ENCODE measurements around the gene GLRX5.
"Not testable (repeated sequence)": the region's sequence is repeated elsewhere in the genome, so short reads cannot be mapped to it uniquely, and the experiment has no call there.

The GLRX5 gene

DNA sequence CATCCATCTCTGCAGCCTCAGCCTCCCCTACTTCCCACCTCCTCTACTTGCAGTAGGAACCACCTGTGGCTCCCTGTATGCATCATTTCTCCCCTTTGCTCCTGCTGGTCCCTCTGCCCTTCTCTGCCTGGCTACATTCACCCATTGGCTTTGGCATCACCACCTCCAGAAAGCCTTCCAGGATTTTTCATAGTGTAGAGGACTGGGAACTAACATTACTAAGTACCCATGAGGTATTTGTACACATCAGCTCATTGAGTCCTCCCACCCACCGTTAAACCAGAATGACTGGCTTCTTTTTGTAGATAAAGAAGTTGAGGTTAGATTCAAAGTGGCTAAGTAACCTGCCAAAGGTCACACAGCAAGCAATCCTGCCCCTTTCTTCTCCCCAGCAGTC, 35.5 kb upstream of the GLRX5 start:
- DNase-seq = no peak

GRCh38 chr14:95500201-95500681, 34.6 kb upstream of the GLRX5 start:
- DNase-seq = no peak

- no peak for DNase-seq
These were observed 34.0 kb upstream of the GLRX5 start for GRCh38 chr14:95500772-95501401.

DNA sequence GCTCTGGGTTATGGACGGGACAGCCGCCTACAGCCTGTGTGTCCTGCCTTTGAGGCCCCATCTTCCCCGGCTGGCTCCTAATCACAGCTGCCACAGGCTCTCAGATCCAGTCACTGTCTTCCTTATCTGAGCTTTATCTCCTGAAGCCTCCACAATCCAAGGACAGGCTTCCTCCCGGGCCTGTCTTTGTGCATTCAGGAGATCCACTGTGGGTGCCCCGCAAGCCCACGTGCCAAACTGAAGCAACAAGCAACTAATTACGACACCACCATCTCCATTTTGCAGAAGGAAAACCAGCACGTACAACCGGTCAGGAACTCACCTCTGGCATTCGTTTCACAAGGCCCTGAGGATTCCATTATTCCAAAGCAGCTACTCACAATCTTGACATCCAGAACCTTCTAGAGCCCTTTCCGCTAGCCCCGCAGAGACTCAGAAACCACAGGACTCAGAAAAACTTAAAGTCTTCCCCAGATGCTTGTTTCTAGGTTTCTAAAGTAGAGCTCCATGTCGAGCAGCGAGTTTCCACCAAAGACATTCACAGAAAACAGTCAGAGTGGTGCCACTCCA, 32.4 kb upstream of the GLRX5 start:
- DNase-seq = peak; percentile 63 to 66

DNA sequence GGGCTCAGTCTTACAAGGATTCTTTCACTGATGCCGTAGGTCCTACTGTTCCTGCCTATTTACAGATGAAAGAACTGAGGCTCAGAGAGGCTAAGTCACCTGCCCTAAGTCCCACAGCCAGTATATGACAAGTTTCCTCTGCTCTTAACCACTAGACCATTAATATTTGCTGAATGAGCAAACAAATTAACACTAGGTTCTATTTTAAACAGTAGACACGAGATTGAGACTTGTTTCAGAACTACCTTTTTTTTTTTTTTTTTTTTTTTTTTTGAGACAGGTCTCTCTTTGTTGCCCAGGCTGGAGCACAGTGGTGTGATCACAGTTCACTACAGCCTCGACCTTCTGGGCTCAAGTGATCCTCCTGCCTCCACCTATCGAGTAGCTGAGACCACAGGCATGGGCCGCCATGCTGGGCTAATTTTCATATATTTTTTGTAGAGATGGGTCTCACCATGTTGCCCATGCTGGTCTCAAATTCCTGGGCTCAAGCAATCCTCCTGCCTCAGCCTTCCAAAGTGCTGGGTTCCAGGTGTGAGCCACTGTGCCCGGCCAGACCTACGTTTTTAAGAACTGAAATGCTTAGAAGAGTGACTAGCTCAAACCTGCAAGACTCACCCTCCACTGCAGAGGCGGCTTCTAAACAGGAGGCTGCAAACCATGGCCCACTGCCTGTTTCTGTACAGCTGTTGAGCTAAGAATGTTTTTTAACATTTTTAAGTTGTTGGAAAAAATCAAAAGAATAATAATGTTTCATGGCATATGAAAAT, 31.3 kb upstream of the GLRX5 start:
- no peak for DNase-seq

GRCh38 chr14:95504135-95505029, 30.5 kb upstream of the GLRX5 start:
- no peak for DNase-seq

DNA sequence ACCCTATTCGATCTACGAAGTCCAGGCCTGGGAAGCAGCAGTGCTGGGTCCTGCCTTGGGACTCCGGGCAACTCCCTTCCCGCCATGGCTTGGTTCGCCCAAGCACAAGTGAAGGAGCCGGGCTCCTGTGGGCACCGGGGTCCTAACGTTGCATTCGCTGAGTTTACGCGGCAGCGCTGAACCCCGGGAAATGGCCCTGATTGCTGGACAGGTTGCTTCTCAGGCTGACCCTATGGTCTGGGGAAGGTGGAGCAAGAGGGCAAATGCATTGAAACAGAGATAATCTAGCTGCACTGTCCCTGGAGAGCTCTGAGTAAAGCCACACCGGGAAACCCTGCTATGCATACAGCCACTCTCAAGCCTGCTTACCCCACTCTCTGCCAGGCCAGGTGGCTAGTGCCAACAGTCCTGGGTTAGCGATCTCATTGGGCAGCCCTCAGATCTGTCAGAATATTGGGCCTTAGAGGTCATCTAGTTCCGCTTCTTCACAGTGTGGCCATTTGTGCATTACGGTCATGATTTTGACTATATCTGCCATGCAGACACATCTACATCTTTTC, 29.7 kb upstream of the GLRX5 start:
- no peak for DNase-seq

DNA sequence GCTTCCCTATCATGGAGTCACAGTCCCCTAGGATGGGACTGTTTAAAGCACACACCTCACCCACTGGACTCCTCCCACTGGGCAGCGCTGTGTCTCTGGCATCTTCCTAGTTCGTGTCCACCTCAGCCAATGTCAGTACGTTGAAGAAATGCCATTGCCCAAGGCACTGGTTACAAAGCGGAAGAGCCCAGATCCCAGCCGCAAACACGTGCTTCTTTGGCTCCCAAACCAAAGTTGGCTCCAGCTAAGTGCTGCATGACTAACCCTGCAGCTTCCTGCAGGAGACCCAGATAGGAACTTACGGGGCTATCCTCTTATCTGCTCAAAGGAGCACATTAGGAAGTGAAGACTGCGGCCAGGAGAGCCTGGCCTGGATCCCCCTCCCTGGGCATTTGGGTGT, 27.7 kb upstream of the GLRX5 start:
- peak; percentile 95 to 96 for DNase-seq

GRCh38 chr14:95507701-95508103, 27.1 kb upstream of the GLRX5 start:
- DNase-seq = no peak

- no peak for DNase-seq
These were observed 26.5 kb upstream of the GLRX5 start for GRCh38 chr14:95508377-95508776.

- no peak for DNase-seq
These were observed 25.4 kb upstream of the GLRX5 start for GRCh38 chr14:95509495-95509894.

DNA sequence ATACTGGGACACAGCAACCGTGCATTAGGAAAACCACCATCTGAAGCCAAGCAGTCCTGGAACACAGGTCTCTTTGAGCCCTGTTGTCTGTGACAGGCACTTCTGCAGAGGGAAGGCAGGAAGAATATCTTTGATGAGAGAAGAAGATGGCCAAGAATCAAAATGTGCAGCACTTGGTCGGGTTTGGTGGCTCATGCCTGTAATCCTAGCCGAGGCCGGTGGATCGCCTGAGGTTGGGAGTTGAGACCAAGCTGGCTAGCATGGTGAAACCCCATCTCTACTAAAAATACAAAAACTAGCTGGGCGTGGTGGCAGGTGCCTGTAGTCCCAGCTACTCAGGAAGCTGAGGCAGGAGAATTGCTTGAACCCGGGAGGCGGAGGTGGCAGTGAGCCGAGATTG, 24.5 kb upstream of the GLRX5 start:
- DNase-seq = not testable (repeated sequence)

DNA sequence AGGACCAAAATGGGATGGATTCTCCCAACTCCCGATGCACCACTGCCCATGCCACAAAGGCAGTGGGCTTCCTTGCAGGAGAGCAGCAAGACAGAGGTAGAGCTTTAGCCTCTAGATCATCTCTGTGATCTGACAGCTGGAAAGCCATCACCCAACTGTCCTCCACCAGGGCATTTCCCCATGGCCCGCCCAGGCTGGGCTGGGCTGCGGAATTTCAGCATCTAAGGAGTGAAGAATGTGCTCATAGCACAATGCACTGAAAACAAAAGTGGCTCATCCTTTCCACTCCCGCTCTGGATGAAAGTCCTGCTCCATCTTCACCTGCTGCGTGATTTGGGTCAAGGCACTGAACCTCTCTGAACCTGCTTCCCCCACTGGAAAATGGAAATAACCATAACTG, 24.0 kb upstream of the GLRX5 start:
- DNase-seq = no peak

- DNase-seq = no peak
These were observed 23.2 kb upstream of the GLRX5 start for GRCh38 chr14:95511687-95512086.

DNA sequence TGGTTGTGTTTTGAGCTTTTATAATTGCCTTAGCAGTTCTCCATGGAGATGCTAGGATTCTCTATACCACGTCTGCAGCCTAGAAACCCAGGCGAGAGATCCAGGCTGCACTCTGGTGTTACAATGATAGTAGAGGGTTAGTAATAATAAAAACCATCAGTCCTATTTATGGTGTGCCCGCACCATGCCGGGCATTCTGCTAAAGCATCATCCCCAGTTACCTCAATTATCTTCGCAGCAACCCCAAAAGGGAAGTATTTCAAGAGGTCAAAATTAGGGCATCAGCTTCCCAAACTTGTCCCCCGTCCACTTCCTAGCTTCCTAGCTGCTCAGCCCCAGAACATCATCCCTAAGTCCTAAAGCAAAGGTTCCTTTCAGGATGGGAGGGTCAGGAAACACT, 21.6 kb upstream of the GLRX5 start:
- peak in 1 of 2 donors; percentile 21 for DNase-seq

DNA sequence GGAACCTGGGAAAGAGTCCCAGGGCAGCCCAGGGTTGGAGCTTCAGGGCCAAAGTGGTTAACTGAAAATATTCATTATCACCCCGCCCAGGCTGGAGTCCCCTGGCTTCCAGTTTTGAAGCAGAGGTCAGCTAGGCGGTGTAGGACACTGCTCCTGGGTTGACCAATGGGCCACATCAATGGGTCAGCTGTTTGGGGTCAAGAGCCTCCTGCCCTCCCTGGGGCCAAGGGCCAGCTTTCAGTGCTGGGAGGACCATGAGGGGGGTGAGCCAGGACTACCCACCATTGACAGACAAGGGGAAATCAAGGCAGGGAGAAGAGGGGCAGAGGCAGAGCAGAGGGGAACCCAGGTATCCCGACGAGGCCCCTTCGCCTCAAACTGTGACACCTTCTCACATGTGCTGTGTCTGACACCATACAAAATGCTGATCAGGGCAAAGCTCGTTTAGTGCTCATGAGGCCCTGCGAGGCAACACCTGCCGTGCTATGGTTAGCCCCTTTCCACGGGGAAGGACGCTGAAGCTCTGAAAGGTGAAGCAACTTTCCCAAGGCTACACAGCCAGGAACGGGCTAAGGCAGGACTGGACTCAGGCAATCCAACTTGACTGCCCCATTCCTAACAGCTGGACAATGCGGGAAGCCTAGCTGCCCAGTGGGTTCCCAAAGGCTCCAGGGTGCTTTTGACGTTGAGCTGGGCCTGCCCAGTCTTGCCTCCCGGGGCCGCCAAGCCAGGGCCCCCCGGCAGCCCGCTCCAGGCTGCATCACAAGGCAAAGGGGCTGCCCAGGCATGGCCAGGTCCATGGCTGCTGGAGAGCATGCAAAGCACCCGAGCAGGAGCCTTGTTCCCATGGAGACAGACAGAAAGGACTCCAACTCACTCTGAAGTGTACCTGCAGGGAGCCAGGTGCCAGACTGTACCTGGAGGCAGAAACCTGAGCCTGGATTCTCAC, 20.4 kb upstream of the GLRX5 start:
- no peak for DNase-seq

GRCh38 chr14:95515080-95515489, 19.8 kb upstream of the GLRX5 start:
- DNase-seq = peak in 1 of 2 donors; percentile 19

DNA sequence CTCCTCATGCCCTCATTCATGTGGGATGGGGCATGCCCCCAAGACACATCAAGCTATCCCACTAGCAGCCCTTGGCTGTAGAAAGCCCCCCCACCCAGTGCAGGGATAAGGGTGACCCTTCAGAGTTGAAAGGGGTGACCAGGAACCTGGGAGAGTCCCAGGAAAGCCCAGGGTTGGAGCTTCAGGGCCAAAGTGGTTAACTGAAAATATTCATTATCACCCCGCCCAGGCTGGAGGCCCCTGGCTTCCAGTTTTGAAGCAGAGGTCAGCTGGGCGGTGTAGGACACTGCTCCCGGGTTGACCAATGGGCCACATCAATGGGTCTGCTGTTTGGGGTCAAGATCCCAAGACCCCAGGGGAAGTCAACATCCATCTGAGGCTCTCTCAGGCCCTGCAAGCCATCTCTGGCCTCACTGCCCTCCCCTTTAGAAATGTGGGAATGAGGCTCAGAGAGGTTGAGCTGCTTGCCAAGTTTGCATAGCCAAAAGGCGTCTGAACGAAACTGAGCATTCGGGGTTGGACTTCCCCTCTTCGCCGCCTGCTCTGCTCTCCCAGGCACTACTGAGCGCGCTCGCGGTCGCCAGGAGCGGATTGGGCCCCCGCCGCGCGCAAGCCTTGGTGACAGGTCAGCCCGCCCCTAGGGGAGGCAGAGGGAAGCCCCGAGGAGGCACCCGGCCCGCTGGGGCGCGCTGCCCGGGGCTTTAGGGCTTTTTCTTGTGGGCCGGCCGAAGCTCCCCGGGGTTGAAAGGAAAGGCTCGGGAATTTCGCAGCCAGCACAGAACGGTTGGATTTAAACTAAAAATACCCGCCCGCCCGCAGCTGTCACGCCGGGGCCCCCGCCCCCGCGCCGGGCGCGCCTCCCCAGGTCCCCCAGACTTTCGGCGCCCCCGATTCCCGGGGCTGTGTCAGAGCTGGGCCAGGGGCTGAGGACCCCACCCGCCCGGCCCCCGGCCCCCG, 19.0 kb upstream of the GLRX5 start:
- peak; percentile 84 to 85 for DNase-seq

DNA sequence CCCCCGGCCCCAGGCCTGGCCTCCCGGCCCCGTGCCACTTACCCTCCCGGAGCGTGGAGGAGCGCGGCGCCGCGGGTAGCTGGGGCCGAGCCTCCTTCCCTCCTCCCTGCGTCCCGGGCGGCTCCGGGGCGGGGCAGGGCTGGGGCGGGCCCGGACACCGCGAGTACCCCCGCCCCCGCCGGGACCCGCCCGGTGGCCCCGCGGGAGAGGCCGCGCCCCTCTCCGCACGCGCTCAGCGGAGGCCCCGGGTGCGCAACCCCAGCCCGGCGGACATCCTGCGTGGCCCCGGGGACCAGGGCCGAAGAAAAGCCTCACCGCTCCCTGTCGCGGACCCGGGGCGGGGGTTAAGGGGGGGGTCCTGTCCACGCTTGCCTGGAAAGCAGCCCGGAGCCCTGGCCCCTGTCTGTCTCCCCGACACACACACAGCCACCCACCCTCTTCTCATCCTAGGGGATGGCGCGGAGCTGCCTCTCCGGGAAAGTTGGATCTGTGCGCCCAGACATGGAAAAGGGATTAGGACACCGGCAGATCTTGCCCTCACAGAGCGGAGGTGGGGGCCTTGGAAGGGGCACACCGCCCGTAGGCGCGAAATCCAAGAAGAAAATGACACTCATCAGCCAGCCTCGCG, 18.2 kb upstream of the GLRX5 start, which contains the start of gene SYNE3:
TSS of gene SYNE3 (minus strand) at position 97 of the 628 bp plus-strand sequence. CDS start 40,829 bp downstream, outside the sequence.
- DNase-seq = peak; percentile 45 to 49
